NCI-H187 treated with DMSO at 0.1 percent for 48 hours (cell line): ENCODE measurements around the gene FRRS1.

Experiments
- DNase-seq: peaks from one replicate; lab custom pipeline; 2025; lab: John Stamatoyannopoulos, UW

FRRS1 gene

GRCh38 chr1:99728494-99729235 is 37.8 kb downstream of the FRRS1 start:
- DNase-seq: no peak

- no peak for DNase-seq
Observed at GRCh38 chr1:99727575-99728185, 38.8 kb downstream of the FRRS1 start.

- no peak for DNase-seq
Observed at GRCh38 chr1:99726818-99727217, 39.6 kb downstream of the FRRS1 start.

GRCh38 chr1:99726407-99726806 is 40.0 kb downstream of the FRRS1 start:
- DNase-seq: no peak

- DNase-seq: no peak
Observed at GRCh38 chr1:99725996-99726395, 40.4 kb downstream of the FRRS1 start.

GRCh38 chr1:99723251-99723650 is 43.2 kb downstream of the FRRS1 start:
- no peak for DNase-seq

- DNase-seq: no peak
Observed at GRCh38 chr1:99717005-99717404, 49.4 kb downstream of the FRRS1 start.

- no peak for DNase-seq
Observed at GRCh38 chr1:99713006-99713405, 53.4 kb downstream of the FRRS1 start.

GRCh38 chr1:99710994-99711393 is 55.4 kb downstream of the FRRS1 start:
- no peak for DNase-seq

- peak; percentile 8 for DNase-seq
Observed at GRCh38 chr1:99707535-99708142, 58.8 kb downstream of the FRRS1 start.

GRCh38 chr1:99705385-99705784 is 61.0 kb downstream of the FRRS1 start:
- no peak for DNase-seq

- no peak for DNase-seq
Observed at GRCh38 chr1:99704356-99704816, 62.0 kb downstream of the FRRS1 start.

- no peak for DNase-seq
Observed at GRCh38 chr1:99702221-99702620, 64.2 kb downstream of the FRRS1 start.

- no peak for DNase-seq
Observed at GRCh38 chr1:99700020-99700419, 66.4 kb downstream of the FRRS1 start.

GRCh38 chr1:99697580-99697979 is 68.9 kb downstream of the FRRS1 start:
- no peak for DNase-seq

- no peak for DNase-seq
Observed at GRCh38 chr1:99696616-99697015, 69.8 kb downstream of the FRRS1 start.

- no peak for DNase-seq
Observed at GRCh38 chr1:99691175-99691574, 75.3 kb downstream of the FRRS1 start.

GRCh38 chr1:99685516-99686180 is 80.8 kb downstream of the FRRS1 start:
- peak; percentile 13 for DNase-seq

GRCh38 chr1:99682291-99682751 is 84.1 kb downstream of the FRRS1 start:
- no peak for DNase-seq

- no peak for DNase-seq
Observed at GRCh38 chr1:99681583-99681982, 84.9 kb downstream of the FRRS1 start.

- no peak for DNase-seq
Observed at GRCh38 chr1:99680270-99680669, 86.2 kb downstream of the FRRS1 start.

GRCh38 chr1:99677416-99677815 is 89.0 kb downstream of the FRRS1 start:
- no peak for DNase-seq

- DNase-seq: no peak
Observed at GRCh38 chr1:99676876-99677275, 89.6 kb downstream of the FRRS1 start.
